Activated CD4-positive, alpha-beta T cell treated with anti-CD3 and anti-CD28 coated beads for 24 hours (primary cell): ENCODE results near the gene DNAAF3.
A peak's percentile ranks its signal among the peaks of the same experiment; 100 is the strongest.
"Not testable (repeated sequence)": the region's sequence is repeated elsewhere in the genome, so short reads cannot be mapped to it uniquely, and the experiment has no call there.

Experiments
- DNase-seq, 2 donors: peaks; one replicate each; pipeline ENCODE4 v3.0.0-alpha.2; 2020; ENCODE audit warnings: low read depth in 2 of 2

DNAAF3 gene

DNA sequence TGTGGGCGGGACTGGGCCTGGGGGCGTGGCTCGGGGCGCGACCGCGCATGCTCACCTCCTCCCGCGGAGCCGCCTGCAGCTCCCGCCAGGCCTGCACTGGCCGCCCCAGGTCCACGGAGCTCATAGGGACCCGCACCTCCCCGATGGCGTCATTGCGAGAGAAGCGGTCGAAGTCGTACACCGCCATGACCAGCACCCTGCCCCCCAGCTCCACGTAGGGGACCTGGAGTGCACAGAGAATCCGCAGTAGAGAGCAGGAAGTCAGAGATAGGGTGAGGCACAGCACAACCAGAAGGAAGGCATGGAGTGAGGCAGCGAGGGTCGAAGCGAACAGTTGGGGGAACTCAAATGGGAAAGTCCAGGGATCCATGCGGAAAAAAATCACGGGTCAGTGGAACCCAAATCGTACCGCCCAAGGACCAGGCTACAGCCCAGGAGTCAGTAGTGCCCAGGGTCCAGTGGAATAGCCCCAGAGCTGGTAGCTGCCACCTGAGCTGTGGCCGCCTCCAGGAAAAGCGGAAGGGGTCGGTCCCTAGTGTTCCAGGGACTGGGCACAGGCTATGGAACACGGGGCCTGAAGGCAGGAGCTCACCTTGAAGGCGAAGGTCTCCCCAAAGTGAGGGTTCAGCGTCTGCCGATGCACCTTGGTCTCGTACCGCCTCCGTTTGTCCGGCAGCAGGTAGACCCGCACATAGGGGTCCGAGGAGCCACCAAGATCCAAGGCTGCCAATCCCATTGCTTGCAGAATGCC lies 8.9 kb upstream of the DNAAF3 start:
- no peak for DNase-seq

DNA sequence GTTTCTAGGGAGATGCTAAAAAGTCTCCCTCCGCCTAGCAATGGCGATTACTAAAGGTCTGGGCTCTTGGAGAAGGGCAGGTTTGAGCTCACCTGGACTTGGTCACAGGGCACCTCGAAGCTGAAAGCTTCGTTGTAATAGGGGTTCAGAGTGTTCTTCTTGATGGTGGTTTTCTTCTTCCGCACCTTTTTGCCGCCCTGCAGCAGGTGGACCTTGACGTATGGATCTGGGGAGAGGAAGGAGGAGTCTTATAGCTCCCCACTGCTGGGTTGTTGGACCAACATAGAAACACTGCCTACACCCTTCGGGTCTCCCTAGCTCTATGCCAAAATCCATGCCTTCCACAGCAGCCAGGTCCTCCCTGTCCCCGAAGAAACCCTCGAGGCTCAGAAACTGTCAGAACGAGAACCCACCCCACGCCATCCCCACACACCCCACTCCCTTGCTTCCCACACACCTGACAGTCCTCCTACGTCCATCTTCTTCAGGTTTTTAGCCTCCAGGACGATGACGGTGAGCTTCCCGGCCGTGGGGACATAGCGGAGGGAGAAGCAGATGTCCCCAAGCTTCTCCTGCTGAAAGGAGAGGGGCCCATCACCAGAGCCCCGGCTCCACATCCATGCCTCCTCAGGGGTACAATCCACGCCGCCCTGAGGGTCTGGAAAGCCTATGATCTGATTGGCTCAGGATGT lies 8.2 kb upstream of the DNAAF3 start:
- DNase-seq, result no peak

DNA sequence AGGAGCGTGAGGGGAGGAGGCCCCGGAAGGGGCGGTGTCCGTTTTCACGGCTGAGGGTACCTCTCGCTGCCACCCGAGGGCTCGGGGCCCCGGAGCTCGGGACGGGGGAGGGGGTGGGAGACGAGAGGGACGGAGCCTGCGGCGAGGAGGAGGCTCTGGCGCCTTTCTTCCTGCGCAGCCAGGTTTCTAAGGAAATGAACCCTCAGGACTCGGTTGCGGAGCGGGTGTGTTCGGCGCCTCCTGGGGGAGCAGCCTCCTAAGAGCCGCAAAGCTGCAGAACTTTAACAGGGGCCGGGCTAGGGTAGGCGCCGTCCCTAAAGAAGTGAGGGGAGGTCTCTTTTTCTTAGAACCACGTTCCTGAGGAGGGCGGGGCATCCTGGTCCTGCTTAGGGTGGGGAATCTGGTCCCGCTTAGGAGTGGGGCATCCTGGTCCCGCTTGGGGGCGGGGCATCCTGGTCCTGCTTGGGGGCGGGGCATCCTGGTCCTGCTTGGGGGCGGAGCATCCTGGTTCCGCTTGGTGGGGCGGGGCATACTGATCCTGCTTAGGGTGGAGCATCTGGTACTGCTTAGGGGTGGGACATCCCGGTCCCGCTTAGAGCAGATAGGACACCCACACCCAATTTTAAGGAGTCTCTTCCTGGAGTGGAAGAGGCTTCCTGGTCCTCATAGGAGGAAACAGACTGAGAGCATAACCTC lies 7.4 kb upstream of the DNAAF3 start:
- peak in 1 of 2 donors; percentile 37 for DNase-seq

DNA sequence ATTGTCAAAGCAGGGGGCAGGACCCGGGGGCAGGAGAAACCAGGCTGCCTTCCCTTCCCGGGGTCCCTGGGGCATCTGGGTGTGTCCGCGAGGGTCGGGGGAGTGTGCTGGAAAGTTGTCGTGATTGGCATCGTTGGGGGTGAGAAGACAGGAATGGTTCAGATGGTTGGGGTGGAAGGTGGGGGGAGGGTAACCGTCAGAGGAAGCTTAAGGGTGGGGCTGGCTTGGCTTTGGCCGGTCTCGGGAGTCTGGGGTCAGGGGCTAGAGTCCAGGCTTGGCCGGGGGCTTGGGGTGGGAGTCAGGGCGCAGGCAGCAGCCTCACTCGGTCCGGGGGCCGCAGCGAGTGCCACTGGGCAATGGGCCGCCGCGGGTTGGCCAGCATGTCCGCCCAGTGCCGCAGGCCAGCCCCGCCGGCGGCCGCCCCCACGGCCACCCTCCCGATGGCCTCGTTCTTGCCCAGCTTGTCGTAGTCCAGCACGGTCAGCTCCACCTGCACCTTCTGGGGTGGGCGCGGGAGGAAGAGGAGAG lies 6.8 kb upstream of the DNAAF3 start:
- DNase-seq, result no peak

DNA sequence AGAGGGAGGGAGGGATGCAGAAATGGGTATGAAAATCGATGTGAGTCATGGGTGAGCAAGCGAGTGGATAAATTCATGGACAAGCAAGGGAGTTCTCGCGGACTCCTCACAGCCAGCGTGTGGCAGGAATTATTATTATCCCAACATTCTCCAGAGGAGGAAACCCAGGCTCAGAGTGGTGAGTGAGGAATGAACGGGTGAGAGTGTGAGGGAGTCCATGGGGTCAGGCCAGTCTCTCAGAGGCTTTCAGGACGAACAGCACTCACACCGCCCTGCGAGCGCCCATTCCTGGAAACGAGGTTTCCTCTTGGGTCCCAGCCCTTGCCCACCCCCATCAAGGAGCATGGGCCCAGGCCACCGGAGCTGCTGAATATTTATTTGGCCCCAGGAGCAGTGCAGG lies 6.3 kb upstream of the DNAAF3 start:
- no peak for DNase-seq

DNA sequence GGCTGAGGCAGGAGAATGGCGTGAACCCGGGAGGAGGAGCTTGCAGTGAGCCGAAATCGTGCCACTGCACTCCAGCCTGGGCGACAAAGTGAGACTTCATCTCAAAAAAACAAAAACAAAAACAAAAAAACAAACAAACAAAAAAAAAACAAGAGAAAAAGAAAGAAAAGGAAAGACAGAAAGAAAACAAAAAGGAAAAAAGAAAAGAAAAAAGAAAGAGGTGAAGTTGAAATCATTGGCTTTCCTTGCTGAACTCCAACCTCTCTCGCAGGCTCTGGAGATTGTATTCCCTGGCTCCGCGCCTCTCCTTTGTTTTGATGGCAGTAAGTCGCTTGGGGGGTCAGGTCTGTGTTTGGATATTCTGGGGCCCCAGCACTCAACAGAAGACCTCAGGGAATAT lies 5.9 kb upstream of the DNAAF3 start:
- DNase-seq, result not testable (repeated sequence)

DNA sequence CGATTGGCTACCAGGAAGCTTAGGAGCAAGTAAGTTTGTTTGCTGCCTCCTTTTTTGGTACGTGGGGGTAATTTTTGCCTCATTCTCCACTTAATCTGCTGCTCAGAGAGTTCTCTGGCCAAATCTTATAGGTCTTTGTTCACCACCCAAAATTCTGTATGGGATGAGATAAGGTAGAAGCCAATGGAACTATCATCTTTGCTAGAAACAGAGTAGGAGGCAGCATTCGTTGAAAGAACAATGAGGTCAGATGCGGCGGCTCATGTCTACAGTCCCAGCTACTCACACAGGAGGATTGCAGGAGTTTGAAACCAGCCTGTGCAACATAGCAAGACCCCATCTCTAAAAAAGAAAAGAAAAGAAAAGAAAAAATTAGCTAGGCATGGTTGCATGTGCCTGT lies 5.0 kb upstream of the DNAAF3 start:
- no peak for DNase-seq

DNA sequence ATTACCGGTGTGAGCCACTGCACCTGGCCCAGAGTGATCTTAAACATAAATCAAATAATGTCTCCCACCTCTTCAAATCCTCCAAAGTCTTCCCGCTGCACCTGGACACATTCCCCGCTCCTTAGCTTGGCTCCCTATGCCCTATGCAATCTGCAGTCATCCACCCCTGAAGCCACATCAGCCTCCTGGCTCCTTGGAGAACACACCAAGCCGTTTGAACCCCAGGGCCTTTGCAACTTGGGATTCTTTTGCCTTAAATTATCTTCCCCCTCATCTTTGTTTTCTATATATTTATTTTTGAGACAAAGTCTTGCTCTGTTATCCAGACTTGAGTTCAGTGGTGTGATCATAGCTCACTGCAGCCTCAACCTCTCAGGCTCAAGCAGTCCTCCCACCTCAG lies 2.7 kb upstream of the DNAAF3 start:
- DNase-seq, result no peak

DNA sequence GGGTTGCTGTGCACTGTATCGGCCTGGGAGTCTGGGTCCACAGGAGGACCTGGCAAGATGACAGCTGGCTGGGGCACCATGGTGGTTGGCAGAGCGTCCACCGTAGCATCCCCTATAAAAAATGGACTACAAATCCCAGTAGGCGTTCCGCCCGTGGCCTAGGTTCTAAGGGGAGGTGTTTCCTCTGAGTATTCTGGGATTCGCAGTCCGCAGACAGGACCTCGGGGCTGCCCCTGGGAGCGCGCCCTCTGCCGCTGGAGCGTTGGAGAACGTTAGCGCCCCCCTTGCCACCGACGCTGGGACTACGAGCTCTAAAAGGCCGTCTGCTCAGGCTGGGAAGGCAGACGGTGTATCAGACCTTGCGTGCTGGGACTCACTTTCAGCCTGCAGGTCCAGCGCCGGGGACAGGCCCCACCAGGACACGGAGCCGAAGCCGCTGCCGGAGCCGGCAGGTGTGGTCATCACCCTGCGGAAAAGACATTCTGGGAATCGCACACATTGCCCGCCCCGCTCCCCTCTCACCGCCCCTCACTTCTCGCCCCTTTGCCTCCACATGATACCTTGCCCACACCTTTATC lies 372 bp downstream of the DNAAF3 start:
- DNase-seq, result peak in 1 of 2 donors; percentile 27

DNA sequence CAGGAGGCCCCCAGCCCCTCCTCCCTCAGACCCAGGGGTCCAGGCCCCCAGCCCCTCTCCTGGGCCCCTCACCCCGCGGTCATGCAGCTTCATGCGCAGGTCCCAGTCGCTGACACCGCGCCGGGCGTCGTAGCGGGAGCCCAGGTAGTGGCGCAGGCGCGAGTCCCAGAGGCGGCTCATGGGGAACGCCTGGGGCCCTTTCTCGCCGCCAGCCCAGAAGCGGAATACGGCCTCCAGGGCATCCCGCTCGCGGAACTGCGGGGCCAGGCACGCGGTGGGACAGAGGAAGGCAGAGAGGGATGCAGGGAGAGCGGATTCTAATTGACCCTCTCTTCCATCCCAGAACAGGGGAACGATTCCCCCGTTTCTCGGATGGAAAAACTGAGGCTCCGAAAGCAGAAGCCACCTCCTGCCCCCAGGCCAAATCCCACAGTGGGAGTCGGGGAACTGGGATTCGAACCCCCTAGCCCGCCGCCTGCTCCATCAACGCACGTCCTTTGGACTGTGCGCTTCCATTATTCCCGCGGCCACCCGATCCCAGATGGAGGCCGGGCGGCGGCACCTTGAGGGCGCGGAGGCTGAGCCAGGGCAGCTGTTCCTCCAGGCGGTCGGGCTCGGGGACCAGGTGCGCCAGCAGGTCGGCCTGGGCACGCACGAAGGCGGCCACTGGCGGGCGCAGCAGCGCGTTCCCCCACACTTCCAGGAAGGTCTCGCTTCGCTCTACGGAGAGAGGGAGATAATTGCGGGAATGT lies 4.7 kb downstream of the DNAAF3 start:
- no peak for DNase-seq

DNA sequence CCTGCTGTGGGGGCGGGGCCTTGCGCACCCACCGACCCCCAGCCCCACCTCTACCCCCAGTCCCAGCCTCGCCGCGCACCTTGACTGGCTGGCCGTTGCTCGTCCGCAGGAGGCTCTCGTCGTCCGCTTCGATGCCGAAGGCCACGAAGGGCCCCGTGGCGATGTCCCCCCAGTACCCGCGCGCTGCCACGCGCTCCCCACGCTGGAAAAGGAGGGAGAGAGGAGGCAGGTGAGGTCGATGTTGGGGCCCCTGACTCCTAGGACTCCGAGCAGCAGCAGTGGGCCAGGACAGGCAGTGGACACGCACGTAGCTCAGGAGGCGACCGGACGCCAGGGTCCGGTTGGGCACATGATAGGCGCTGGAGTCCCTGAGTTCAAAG lies 5.4 kb downstream of the DNAAF3 start:
- DNase-seq, result no peak

DNA sequence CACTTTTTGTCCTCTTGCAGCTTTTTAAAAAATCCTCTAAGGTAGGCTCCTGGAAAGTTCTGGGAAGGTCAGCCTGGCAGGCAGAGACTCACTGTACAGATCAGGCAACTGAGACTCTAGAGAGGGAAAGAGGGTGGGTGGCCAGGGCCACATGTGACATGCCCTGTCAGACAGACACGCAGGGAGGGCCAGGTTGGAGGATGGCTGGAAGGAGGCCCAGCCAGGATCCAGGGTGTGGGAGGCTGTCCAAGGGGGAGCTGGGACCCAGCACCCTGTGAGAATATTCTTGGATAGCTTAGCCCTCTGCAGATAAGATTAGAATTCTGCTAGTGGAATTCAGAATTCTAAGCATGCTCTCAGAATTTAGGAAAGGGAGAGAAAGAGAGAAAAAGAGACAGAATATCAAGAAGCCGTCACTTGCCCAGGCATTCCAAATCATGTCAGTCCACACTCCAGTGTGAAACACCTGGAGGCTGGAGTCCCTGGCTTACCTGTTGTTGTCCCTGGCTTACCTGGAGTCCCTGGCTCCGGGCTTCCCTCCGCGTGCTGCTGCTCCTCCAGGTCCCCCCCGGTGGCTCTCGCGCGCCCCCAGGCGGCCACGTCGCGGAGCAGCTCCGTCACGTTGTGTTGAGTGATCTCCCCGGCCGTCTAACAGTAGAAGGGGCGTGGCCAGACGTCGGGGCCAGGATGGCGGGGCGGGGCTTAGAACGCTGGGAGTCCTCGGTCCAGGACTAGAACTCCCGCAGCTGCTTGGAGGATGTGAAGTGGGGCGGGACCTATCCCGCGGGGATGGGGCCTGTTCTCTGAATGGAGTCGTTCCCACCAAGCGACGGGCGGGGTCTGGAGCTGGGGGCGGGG lies 6.1 kb downstream of the DNAAF3 start:
- peak; percentile 81 to 87 for DNase-seq

DNA sequence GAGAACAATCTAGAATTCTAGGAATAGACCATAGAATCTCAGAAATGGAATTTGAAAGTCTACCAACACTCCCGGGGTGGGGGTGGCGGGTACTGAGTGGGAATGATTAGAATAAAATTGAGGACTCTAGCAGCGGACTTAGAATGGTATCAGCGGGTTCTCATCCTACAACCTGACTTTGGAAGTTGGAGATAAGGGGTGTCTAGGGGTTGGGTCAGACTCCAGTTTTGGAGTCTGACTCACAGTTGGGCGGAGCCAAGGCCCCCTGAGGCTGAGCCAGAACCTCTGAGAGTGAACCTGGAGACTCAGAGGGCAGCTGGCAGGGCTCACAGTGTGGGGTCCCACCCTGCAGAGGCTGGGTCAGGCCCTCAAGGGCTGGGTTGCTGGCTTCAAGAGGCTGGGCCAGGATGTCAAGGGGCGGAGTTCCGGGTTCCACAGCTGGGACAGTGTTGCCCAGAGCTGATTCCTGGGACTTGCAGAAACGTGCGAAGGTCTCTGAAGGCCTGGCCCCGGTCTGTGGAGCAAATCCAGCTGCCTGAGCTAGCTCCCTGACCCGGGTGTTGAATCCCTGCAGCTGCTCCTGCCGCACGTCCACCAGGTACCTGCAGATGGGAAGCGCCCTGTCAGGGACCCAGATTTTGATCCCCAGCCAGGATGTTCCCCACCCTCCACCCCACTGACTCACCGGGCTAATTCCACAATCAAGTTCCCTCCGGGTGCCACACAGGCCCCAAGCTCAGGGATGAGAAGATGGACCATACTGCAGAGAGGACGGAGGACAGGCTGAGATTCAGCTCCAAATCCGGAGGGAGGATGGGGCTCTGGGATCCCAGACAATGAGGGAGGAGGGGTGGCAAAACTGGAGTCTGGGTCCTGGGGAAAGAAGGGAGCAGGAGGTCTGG lies 7.3 kb downstream of the DNAAF3 start:
- no peak for DNase-seq

DNA sequence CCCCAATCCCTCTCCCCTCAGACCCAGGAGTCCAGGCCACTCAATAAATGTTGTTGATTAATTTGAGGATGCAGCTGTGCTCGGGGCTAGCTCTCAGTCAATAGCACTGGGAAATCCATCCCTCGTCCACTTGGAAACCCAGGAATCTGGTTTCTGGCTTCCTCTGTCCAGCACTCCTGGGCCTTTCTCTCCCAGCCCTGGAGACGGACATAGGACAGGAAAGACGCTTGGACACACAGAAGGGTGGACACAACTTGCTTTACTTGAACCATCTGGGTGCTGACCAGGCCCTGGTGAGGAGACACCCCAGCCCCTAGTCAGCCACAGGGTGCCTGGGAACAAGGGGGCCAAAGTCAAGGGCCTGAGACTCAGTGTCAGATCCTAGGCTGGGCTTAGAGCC lies 8.0 kb downstream of the DNAAF3 start:
- no peak for DNase-seq

DNA sequence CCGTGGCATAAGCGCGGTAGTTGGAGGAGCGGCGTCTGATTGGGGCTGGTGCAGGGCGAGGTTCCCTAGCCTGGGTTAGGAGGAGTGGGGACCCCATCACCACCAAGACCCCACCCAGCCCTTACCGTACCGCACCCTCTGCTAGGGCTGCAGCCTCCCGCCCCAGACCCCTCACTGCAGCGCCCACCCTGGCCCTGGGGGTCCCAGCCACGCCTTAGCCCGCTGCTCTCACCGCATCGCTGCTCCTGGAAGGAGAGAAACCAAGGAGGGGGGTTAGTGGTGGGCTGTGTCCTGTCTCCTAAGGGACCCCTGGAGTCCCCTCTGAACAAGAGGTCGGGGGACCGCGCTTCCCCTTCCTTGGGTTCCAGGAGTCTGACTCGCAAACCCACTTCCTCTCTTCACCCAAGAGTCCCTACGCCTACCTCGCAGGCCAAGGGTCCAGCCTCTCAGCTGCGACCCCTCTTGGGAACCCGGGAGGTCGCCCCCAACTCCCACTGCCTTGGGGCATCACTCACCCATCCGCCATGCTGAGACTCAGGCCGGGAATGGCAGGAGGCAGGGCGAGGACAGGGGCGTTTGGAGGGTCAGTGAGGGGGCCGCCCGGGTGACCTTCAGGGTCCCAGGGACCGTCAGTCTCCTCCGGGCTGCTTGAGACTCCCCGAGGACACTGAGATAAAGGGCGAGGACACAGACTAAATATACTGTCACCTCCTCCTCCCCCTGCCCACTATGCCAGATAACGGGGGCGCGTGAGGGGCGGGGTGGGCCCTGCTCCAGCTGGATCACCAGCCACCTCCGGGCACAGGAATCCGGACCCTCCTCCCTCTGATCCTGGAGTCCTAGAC lies 9.1 kb downstream of the DNAAF3 start, which contains the start of gene TNNI3:
TSS of gene TNNI3 (minus strand) at position 669 of the 845 bp plus-strand sequence. CDS start at position 526, 143 bp downstream.
- no peak for DNase-seq

DNA sequence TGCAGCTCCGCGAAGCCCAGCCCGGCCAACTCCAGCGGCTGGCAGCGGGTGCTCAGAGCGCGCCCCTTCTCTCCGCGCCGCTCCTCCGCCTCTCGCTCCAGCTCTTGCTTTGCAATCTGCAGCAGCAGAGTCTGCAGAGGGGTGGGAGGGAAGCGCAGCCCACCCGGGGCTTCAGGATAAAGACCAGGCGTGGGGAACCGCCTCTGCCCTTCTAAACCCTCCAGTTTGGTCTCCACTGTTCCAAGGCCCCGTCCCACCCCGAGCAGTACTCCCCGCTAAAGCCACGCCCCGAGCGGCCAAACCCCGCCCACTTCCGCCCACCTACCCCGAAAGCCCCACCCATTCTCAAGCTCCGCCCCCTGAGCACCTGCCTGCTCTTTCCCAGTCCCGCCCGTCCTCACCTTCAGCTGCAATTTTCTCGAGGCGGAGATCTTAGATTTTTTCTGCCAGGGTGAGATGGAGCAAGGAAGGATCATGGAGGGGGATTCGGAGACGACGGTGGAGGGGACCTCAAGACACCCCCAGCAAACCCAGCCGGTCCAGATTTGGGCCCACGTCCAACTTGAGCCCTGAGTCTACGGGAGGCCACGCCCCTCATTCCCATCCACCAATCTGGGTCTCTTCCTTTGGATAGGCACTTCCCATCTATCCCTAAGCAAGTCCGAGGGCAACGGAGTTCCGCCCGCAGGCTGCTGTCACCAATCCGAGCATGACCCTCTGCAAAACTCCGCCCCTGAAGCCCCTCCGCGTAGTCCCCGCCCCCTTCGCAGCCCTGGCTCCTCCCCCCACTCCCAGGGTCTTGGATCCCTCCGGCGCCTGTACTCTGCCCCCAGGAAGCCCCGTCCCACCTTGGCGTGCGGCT lies 10.0 kb downstream of the DNAAF3 start:
- DNase-seq, result peak in 1 of 2 donors; percentile 33

DNA sequence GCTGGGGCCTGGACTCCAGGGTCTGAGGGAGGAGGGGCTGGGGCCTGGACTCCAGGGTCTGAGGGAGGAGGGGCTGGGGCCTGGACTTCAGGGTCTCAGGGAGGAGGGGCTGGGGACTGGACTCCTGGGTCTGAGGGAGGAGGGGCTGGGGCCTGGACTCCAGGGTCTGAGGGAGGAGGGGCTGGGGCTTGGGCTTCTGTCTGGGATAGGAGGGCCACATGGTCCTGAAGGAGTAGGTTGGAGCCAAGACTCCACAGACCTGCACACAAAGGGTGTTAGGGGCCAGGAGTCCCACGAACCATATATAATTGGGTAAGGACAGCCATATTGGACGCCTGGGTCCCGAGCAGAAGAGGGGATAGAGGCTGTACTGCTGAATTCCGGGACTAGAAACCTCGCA lies 10.6 kb downstream of the DNAAF3 start:
- not testable (repeated sequence) for DNase-seq
